NCI-H1930 (cell line): ENCODE data around the gene ATAT1.

ENCODE experiments used
- DNase-seq, 2 experiments: peaks; one replicate each; lab custom pipeline; 2025; lab: John Stamatoyannopoulos, UW

Gene ATAT1

DNA sequence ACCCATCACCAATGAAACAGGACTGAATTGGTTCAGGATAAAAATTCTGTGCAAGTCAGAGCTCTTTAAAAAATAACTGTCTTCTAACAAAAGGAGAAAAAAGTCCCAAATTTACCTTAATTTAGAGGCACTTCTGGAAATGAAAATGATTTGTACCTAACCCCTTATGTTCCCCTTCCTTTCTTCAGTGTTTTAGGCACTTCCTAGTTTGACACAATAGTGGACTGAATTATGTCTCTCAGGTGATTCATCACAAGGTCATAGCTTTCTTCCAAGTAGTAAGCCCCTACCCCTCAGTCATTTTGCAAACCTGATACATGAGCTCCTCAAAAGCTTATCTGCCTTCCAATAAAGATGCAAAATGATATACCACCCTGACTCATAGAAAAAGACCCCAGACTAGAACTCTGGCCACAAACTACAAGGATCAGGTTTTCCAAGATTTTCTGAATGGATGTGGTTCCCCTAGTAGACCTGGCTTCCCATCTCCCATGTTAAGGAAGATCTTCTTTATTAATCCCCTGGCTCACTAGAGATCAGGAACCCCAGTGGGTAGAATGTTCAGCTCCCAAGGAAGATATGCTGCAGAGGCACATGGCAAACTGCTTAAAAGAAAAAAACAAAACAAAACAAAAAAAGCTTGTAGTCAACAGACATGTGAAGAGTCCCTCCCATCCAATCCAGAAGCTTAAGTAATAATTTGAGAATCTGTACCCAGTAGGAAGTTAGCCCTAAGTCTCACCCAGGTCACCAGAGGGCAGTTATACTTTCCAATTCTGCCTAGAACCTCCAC lies 13.2 kb upstream of the ATAT1 start:
- no peak for DNase-seq

DNA sequence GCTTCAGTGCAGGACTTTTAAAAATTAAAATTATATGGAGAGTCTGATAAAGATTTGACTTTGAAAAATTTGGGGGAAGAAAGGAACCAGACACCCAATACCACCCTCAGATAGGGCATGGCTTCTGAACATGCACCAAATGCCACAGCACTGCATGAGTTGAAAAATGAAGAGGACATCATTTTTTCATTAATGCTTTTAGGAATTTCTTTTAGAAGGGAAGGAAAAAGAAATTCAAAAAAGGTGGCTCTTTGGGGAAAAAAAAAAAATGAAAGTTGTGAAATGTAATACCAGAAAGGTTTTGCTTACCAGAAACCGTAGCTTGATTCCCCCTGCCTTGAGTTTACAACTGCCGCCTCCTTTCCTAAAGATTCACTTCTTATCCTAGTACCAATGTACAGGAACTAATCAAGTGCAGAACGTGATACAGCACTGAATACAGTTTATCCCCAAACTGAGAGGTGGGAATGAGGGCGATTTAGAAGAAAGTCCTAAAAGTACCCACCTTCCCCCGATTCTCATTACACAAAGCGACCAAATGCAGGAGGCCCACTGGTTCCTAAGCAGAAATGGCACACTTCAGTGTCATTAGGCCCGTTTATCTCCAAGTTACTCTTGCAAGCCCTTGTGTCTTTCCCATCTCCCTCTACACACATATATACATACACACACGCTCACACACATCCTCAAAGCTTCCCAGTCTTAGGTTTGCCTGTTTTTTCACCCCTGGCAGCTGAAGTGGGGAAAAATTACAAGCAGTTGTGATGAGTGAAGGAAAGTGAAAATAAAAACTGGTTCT lies 12.4 kb upstream of the ATAT1 start:
- DNase-seq: no peak

DNA sequence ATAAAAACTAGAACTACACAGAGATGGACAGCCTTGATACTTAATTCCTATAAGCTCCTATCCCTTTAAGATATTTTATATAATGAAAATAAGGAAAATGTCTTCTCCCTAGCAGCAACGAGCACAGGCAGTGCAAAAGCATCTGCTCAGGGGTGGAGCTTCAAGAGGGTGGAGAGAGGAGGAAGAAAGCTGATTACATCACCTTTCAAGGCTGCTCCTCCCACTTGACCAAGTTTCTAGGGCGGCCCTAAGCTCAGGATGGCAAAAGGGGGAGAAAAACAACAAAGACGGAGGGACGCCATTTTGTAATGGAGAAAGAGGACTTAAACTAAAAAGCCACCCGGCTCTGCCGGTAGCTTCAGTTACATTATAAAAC lies 11.8 kb upstream of the ATAT1 start:
- peak; percentile 91 to 92 for DNase-seq

DNA sequence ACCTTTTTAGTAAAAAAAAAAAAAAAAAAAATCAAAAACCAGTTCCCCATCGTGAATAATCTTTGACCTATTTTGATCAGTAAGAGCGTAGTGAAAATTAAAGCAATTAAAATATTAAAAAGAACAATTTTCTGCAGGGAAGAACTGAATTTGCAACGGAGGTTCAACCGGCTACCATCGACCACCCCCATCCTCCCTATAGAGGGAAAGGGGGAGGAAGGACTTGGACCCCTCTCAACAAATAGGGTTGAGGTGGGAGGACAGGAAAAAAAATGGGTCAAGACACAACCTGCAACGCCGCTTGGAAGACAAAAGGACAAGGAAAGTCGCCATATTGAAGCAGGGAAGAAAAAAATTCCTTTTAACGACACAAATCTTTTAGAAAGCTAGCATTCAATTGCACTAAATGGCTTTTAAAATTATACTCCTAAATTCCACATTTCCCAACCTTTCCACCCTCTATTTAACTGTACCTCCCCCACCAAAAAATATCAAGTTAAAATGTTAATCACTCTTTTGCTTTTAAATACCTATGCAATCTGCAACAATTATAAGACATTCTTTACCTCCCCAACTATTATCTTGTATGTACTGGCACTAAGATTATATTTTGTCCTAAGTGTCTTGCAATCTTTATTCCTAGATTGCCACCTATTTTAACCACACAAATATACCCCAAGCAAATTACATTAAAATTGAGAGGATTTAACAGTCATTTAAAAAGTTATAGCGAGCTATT lies 11.3 kb upstream of the ATAT1 start:
- peak; percentile 13 to 49 for DNase-seq

DNA sequence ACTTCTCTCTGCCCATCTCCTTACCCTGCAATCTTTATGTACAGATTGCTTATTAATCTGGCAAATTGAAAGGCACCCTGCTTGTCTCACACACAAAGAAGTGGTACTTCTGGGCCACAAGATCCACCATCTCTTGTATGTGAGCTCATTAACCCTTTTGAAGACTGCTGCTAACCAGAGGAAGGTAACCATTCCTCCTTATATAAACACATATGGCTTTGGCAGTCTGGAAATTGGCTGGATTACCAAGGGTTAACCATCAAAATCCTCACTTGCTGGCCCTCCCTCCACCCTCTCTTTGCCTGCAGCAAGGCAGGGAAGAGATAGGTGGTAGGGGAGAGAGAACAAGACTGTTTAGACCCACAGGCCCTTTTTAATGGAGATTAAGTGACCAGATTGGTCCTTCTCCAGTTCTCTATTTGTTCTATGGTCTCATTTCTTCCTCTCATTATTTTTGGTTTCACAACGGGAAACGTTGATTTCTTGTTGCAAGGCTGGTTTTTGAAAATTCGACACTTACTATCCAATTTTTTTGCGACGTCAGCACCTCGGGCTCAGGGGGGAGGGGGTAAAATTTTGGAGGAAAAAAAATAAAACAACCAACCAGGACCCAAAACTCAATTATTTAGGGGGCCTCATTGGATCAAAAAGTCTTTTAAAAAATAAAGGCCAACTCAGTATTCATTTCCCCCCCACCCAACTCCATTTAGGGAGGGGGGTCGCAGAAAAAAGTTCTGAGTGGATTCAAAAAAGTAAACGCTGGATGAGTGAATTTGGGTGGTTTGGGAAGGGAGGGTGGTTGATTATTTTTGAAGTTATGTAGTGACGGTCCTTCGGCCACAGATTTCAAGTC lies 10.5 kb upstream of the ATAT1 start:
- peak in 1 of 2 experiments; percentile 25 for DNase-seq

DNA sequence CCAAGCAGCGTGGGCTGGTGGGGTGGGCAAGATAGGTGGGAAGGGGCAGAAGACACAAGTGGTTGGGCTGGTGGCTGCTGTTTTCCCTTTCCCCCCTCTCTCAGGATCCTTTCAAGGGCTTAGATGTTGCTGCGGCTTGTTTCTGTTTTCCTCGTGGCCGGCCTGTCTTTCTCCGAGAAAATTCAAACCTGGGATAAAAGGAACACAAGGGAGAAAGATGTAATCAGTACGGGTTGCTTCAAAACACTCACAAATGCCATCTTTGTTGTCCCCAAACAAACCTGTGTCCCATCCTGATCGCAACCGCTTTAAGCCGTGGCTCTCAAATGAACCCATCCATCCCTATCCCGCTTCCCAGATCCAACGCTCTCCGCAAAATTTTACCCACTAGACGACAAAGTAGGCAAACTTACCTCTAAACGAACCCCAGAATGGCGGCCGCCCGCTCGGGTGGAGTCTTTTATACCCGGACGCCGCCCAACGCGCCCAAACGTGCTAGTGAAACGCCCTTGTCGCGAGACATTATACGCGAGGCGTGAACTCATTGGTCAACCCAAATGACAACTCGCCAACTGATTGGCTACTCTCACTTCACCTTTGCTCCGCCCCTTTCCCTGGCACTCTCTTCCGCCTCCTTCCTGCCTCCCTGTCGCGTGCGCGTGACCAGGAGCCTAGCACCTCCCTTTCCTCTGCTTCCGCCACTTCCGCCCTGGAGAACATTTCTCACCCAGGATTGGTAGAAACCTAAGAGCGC lies 9.7 kb upstream of the ATAT1 start, which contains the start of gene PPP1R10:
TSS of gene PPP1R10 (minus strand) at position 433 of the 754 bp plus-strand sequence. CDS start 7,299 bp downstream, outside the sequence.
- DNase-seq: peak; percentile 99

DNA sequence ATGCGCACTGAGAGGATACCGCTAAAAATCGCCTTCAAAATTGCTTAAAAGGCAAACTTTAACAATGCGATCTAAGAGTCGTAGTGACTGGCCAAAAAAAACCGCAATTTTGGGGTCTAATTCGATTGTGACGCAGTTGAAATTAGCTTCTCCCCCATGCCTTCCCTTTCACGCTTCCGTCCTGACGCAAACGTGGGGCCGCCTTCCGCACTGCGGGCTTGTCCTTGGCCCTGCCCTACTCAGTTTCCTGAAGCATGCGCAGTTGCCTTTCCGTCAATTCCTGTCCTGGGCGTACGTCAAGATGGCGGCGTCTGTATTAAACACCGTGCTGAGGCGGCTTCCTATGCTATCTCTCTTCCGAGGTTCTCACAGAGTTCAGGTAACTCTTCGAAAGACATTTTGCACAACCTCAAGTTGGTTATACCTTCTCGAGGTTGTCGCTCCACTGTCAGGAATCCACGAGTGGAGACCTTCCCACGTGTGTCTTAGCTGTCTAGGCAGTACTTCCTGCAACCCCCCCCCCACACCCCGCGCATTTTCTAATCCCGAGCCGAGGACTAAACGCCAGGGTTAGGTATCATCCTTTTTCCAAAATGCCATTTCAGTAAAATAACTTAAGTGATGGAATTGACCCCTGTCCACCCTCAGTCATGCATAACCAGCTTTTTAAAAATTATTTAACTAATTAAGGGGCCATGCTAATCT lies 9.0 kb upstream of the ATAT1 start, which contains the start of gene MRPS18B:
TSS of gene MRPS18B (plus strand) at position 276 of the 705 bp plus-strand sequence. CDS start at position 302, 26 bp downstream.
- DNase-seq: peak; percentile 92 to 98

DNA sequence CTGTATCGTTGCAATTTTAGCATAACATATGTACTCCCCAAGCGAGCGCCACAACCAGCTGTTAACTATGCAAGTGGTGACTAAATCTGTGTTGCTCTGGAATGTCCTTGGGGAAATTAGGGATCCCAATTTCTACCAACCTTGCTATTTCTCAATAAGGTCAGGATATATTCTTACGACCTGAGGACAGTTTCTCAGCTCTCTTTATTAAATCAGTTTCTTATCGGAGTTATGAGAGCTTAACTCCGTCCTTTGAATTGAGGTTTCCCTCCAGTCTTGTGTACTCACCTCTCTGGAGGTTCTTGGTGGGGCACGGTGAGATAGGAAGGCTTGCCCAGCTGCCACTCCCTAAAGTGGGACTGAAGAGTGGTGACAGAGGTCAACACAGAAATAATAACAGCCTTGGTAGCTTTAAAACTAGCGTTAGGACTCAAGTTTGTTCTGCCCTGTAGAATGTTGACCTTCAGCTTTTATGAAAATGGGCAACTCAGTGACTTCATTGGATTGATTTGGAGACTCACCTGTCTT lies 8.3 kb upstream of the ATAT1 start:
- no peak for DNase-seq

DNA sequence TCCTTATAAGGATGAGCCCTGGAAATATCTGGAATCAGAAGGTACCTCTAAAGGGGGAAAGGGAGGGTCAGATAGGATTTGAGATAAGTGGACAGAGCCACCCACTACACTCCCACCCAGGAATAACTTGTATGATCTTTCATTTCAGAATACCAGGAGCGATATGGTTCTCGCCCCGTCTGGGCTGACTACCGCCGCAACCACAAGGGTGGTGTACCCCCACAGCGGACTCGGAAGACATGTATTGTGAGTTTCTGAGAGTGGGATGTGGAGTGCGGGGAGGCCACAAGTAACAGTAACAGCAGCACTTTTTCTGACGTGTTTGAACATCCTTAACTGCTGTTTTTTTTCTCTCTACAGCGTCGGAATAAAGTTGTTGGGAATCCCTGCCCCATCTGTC lies 7.1 kb upstream of the ATAT1 start:
- no peak for DNase-seq

DNA sequence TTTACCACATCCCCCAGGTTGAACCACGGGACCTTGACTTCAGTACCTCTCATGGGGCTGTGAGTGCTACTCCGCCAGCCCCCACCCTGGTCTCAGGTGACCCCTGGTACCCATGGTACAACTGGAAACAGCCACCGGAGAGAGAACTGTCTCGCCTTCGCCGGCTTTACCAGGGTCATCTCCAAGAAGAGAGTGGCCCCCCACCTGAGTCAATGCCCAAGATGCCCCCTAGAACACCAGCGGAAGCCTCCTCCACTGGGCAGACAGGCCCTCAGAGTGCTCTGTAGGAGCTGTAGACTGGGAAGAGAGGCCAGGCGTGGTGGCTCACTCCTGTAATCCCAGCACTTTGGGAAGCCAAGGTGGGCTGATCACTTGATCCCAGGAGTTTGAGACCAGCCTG lies 1.2 kb upstream of the ATAT1 start:
- no peak for DNase-seq

DNA sequence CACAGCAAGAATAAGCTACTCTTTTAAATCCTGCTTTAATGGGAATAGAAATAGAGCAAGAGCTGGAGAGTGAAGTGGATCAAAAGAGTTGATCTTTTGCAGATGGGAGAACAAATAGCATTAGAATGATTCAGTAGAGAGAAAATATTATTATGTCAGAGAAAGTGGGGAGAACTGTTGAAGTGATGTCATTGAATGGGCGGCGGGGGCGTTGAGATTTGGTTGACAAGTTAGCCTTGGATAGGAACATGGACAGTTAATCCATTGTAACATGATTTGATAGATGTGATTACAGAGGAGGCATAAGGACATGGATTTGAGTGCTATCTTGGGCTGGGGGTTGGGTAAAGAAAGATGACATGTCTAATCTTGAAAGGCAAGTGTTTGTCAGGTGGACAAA lies 9.2 kb downstream of the ATAT1 start:
- no peak for DNase-seq

DNA sequence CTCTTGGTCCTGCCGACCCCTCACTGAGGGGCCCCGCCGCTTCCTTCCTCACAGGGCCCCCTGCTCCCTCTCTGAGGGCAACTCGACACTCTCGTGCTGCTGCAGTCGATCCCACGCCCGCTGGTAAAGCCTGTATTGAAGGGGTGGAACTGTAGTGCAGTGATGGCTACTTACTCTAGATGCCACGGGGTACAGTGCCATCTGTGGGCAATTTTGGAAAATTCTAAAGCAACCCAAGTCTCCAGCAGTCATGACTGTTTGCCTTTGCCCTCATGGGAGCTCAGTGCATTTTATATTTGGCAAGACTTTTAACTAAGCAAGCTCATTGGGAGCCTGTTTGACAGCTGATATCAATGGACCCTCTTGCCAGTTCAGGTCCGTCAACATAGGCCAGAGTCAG lies 13.8 kb downstream of the ATAT1 start:
- no peak for DNase-seq

DNA sequence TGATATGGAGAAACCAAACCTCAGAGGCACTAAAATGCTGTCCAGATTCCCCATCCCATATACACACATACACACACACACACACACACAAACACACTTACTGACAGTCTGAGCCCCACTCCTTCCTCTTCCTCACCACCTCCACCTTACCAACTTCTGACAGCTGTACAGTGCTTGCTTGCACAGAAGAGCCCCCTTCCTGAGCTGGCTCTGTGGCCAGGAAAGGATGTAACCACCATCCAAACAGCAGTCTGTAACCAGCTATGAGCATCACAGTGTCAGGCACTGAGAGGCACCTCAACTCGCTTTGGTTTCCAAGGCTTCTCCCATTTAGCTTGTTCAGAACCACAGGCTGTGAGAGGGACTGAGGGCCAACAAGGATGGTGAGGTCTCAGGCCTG lies 14.4 kb downstream of the ATAT1 start:
- DNase-seq: no peak

DNA sequence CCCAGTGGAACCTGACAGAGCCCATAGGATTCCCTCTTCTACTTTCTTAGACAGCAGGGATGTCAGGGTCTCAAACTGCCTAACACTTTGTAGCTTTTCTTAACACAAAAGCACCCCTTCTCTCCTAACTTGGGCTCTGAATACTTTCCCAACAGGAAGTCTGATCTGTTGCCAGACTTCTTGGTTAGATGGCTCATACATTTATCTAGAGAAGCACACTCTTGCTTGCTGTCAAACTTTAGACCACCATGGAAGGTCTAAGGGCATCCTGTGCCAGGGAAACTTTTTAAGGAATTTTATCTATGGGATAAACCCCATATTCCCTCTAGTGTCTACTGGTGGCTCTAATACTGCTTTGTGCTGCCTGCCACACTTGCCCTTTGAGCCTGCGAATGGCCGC lies 17.0 kb downstream of the ATAT1 start:
- DNase-seq: no peak

DNA sequence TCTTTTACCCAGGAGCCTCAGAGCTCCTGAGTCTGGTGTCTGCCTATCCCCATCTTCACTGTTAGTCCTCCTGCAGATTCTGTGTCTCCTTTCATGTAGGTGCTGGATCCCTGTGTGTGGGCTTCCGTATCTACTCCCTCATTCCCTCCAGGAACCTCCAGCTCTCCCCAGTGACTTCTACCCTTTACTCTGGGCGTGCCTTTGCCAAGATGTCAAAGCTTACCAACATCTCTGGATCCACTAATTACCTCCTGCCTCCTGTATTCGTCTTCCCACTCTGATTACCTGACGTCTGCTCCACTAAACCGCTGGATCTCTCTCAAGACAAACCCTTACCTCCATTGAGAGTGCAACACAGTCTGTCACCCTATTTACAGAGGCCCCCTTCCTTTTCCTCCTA lies 18.1 kb downstream of the ATAT1 start:
- no peak for DNase-seq

DNA sequence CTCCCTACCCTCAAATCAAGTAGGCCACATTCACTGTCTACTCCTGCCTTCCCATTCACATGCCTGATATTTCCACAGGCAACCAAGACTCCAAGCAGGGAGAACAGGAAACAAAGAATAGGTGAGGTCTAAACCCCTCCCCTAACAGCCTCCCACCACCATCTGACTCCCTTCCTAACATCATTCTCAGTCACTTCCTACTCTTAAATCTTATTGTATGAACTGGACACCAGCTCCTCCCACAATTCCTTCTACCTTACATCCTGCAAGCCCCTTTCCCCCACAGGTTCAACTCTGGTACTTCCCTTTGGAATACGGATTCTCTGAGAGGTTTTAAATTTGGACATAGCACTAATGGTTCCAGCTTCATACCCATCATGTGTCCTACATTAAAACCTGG lies 19.3 kb downstream of the ATAT1 start:
- DNase-seq: no peak

DNA sequence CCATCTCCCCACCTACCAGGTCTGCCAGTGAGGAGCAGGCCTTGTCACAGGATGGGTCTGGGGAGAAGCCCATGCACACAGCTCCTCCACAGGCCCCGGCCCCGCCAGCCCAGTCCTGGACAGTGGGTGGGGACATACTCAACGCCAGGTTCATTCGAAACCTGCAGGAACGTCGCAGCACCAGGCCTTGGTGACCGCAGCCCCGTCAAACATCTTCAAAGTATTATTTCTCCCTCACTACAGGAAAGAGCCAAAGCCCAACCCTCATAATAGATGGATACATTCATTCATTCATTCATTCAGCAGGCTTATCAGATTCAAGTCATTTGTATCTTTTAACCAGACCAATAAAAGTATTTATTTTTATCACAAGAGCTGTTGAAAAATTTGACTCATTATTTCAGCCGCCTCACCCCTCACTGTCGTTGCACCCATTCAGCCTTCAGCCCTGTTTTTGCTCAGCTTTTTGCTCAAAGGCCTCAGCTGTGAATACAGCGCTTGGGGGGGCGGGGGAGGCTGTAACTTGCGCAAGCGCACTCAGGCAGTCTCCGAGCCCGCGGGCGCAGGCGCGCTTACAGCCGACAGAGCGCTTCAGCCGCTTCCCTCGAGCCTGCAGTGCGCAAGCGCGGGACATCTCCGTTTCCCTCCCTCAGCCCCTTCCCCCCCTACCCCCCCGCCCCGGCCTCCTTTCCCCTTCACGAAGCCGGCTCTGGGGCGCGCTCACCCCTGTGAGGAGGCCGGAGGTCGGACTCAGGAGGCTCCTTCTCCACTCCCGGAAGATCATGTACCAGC lies 20.0 kb downstream of the ATAT1 start, which contains the start of gene C6orf136:
TSS of gene C6orf136 (plus strand) at position 684 of the 792 bp plus-strand sequence. CDS start at position 783, 99 bp downstream.
- peak; percentile 90 for DNase-seq

DNA sequence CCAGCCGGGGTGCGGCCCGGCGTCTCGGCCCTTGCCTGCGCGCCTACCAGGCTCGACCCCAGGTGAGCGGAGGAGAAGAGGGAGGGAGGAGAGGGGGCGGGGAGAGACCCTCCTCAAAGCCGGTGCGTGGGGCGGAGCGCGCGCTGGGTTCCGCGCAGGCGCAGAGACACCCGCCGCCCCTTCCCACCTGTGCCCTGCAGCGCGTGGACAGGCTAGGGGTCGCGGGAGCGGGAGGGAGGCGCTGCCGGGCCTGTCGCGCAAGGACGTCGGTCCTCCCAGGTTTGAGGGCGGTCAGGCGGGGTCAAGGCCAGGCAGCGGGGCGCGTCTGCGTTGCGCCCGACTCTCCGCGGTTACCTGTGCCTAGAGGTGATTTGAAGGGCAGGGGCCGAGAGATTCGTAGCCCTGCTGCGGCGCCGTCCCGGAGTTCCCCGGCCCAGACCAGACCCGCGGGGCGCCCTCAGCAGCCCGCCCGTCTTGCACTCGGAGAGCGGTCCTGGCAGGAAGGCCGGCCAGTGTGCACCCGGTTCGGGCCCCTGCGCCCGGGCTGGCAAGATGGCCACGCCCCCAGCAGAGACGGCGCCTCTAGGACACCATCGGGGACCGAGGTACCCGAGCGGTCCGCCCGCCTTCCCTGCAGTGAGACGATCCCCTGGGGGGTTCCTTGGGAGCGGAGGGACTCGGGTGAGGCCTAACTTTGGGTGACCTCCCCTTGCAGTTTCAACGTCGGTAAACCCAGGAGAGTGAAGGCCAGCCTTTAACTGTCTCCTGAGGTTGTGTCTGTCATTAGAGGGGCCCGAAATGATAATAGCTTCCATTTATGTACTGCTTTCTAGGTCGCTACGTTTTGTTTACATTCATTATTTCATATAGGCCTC lies 20.8 kb downstream of the ATAT1 start:
- DNase-seq: peak; percentile 79 to 90
